Upper lobe of right lung (tissue), 1 donor: ENCODE results near the gene MCOLN1. TPM values are rescaled to one million over a fixed set of nuclear protein-coding genes. Genes with fewer than 3 reads are reported as not detected.
A peak's percentile ranks its signal among the peaks of the same experiment; 100 is the strongest.

Experiments used
- ATAC-seq: fragments of 200-7000 bp; cut with Tn5 transposase; one replicate; pipeline ENCODE4 v1.9.1; 2020; ENCODE audit warnings: mild to moderate bottlenecking, moderate library complexity
- DNase-seq: peaks from one replicate; pipeline ENCODE4 v3.0.0-alpha.2; 2020
- H3K27ac ChIP-seq: fragments of 200-600 bp; one replicate; pipeline ENCODE4 v1.8.0; 2022
- H3K27me3 ChIP-seq: fragments of 200-600 bp; one replicate; pipeline ENCODE4 v1.8.0; 2022; ENCODE audit warnings: mild to moderate bottlenecking
- H3K36me3 ChIP-seq: fragments of 200-600 bp; one replicate; pipeline ENCODE4 v1.8.0; 2022
- H3K4me1 ChIP-seq: fragments of 200-600 bp; one replicate; pipeline ENCODE4 v1.8.0; 2022
- H3K4me3 ChIP-seq: fragments of 200-600 bp; one replicate; pipeline ENCODE4 v1.8.0; 2022; ENCODE audit warnings: mild to moderate bottlenecking
- H3K9me3 ChIP-seq: fragments of 200-600 bp; one replicate; pipeline ENCODE4 v1.8.0; 2022
- intact Hi-C: fragments of 100-400 bp; cut with DNase I; formaldehyde crosslinking; loops from one replicate; pipeline ENCODE4 v1.11.0; 2022
- total RNA-seq: library from RNA; stranded (reverse); fragmentation: NEBNext Ultra II Directional; extraction: Animal tissue kit (Norgen Biotek cat#: 25700); gene quantifications from one replicate; pipeline ENCODE4 v1.2.1, GENCODE V29; 2021
- TF ChIP-seq, protein P1 (sequence below): fragments of 200-600 bp; IDR thresholded peaks from one replicate; pipeline ENCODE4 v1.8.0; 2022; ENCODE audit warnings: antibody characterized with exemption
- donor health status: DM: no; HTN: yes; CAD: no; lungs with severe emphysema.

MCOLN1 gene
- total RNA-seq, 1 donor from 2014 or later, result 55.0 TPM

DNA sequence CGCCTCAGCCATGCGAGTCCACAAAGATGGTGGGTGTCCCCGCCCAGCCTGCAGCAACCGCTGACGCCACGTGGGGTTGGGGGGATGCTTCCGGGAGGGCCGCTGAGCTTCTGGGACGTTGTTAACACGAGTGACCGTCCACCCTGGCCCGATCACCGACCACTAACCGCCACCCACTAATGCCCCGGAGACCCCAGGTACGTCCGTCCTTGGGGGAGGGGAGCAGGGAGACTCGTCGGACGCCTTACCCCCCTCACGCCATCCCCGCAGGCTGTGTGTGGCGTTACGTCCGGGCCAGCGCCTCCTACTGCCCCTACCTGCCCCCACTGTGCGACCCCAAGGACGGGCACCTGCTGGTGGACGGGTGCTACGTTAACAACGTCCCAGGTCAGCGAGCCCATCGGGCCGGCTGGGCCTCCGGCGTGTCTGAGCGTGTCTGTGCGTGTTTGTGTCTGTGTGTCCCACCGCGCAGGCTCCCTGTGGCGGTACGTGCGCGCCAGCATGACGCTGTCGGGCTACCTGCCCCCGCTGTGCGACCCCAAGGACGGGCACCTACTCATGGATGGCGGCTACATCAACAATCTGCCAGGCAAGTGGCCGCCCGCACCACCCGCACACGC, 34.4 kb downstream of the MCOLN1 start:
- intact Hi-C loops, result no loop called here
- Histone ChIP-seq H3K4me1 (no peaks in the 10 kb centered on the region), H3K9me3 (no peaks in the 10 kb centered on the region), H3K4me3 (no peak overlapping the region), H3K27ac (no peak overlapping the region), H3K27me3 (no peaks in the 10 kb centered on the region), H3K36me3 (peaks cover 90% of the 10 kb centered on the region)
- TF ChIP-seq, protein P1, sequence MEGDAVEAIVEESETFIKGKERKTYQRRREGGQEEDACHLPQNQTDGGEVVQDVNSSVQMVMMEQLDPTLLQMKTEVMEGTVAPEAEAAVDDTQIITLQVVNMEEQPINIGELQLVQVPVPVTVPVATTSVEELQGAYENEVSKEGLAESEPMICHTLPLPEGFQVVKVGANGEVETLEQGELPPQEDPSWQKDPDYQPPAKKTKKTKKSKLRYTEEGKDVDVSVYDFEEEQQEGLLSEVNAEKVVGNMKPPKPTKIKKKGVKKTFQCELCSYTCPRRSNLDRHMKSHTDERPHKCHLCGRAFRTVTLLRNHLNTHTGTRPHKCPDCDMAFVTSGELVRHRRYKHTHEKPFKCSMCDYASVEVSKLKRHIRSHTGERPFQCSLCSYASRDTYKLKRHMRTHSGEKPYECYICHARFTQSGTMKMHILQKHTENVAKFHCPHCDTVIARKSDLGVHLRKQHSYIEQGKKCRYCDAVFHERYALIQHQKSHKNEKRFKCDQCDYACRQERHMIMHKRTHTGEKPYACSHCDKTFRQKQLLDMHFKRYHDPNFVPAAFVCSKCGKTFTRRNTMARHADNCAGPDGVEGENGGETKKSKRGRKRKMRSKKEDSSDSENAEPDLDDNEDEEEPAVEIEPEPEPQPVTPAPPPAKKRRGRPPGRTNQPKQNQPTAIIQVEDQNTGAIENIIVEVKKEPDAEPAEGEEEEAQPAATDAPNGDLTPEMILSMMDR, result no peak
- ATAC-seq (no peak), DNase-seq (no peak)

DNA sequence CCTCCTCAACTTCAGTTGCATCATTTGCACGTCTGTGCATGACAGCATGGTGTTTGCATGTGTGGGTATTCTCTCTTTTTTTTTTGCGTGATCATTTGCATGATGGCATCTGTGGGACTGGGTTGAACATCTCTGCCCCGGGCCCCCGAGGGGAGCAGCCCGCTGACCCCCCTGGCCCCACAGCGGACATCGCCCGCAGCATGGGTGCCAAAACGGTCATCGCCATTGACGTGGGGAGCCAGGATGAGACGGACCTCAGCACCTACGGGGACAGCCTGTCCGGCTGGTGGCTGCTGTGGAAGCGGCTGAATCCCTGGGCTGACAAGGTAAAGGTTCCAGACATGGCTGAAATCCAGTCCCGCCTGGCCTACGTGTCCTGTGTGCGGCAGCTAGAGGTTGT, 36.2 kb downstream of the MCOLN1 start:
- ATAC-seq, result no peak
- no peak for DNase-seq
- intact Hi-C loops, result no loop called here
- TF ChIP-seq, protein P1, result no peak
- no peaks in the 10 kb centered on the region for H3K27me3 ChIP-seq
- H3K4me1 ChIP-seq, result no peaks in the 10 kb centered on the region
- no peaks in the 10 kb centered on the region for H3K9me3 ChIP-seq
- H3K36me3 ChIP-seq, result peaks cover 81% of the 10 kb centered on the region
- no peak overlapping the region for H3K4me3 ChIP-seq
- no peak overlapping the region for H3K27ac ChIP-seq

- TF ChIP-seq, protein P1, result no peak
- DNase-seq (no peak), ATAC-seq (no peak)
- Histone ChIP-seq H3K36me3 (peaks cover 77% of the 10 kb centered on the region), H3K9me3 (no peaks in the 10 kb centered on the region), H3K4me1 (no peaks in the 10 kb centered on the region), H3K4me3 (no peak overlapping the region), H3K27ac (no peak overlapping the region), H3K27me3 (no peaks in the 10 kb centered on the region)
- intact Hi-C loops, result no loop called here
Measured at GRCh38 chr19:7559102-7559501, 36.7 kb downstream of the MCOLN1 start.

- no peak overlapping the region for H3K4me3 ChIP-seq
- no peak for DNase-seq
- TF ChIP-seq, protein P1, result no peak
- no peak overlapping the region for H3K27ac ChIP-seq
- no peak for ATAC-seq
- no peaks in the 10 kb centered on the region for H3K9me3 ChIP-seq
- no peaks in the 10 kb centered on the region for H3K27me3 ChIP-seq
- intact Hi-C loops, result no loop called here
- H3K4me1 ChIP-seq, result no peaks in the 10 kb centered on the region
- peaks cover 65% of the 10 kb centered on the region for H3K36me3 ChIP-seq
Measured at GRCh38 chr19:7560255-7560654, 37.8 kb downstream of the MCOLN1 start.

DNA sequence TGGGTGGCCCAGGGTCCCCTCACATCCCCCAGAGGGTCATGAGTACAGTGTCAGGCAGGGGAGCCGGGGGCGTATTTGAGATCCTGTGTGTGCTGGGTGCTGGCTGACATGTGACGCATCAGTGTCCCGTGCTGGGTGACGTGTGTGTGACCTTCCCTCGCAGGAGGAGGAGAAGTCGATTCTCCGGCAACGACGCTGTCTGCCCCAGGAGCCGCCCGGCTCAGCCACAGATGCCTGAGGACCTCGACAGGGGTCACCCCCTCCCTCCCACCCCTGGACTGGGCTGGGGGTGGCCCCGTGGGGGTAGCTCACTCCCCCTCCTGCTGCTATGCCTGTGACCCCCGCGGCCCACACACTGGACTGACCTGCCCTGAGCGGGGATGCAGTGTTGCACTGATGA, 38.9 kb downstream of the MCOLN1 start:
- intact Hi-C loops, result no loop called here
- Histone ChIP-seq H3K27ac (no peak overlapping the region), H3K9me3 (no peaks in the 10 kb centered on the region), H3K36me3 (peaks cover 55% of the 10 kb centered on the region), H3K27me3 (no peaks in the 10 kb centered on the region), H3K4me3 (no peak overlapping the region), H3K4me1 (no peaks in the 10 kb centered on the region)
- peak; percentile 58 for ATAC-seq
- TF ChIP-seq, protein P1, result no peak
- no peak for DNase-seq
